ENCODE data around the gene EBF3. TPM values are rescaled to one million over a fixed set of nuclear protein-coding genes. Genes with fewer than 3 reads are reported as not detected.

The EBF3 gene
- total RNA-seq, 3 donors from 2014 or later: 0.23 to 2.8 (median 0.89) TPM

- intact Hi-C loops (cut with DNase I, micrococcal nuclease): no loop called here
Measured at GRCh38 chr10:129932751-129933433, 31.2 kb downstream of the EBF3 start.

GRCh38 chr10:129932182-129932581, 31.9 kb downstream of the EBF3 start:
- peak in 1 of 3 donors; percentile 31 for DNase-seq
- Histone ChIP-seq H3K4me1 (ENCODE audit: low read depth) (no peaks in the 10 kb centered on the region), H3K4me3 (no peak overlapping the region), H3K36me3 (ENCODE audit: low read depth) (no peaks in the 10 kb centered on the region), H3K9me3 (no peaks in the 10 kb centered on the region)
- TF ChIP-seq CTCF (IDR thresholded peaks at IDR 0.05): no peak
- intact Hi-C loops (cut with DNase I, micrococcal nuclease): no loop called here
- no peak for ATAC-seq

More at GRCh38 chr10:129932751-129933433, 31.2 kb downstream of the EBF3 start:
- Histone ChIP-seq H3K36me3 (ENCODE audit: low read depth) (no peaks in the 10 kb centered on the region), H3K4me1 (ENCODE audit: low read depth) (no peaks in the 10 kb centered on the region), H3K4me3 (no peak overlapping the region), H3K9me3 (no peaks in the 10 kb centered on the region)
- ATAC-seq: no peak
- TF ChIP-seq CTCF (IDR thresholded peaks at IDR 0.05): no peak
- peak in 1 of 3 donors; percentile 9 for DNase-seq

GRCh38 chr10:129929343-129930292, 34.5 kb downstream of the EBF3 start:
- no peak overlapping the region for H3K4me3 ChIP-seq
- TF ChIP-seq CTCF (IDR thresholded peaks at IDR 0.05): no peak
- no peaks in the 10 kb centered on the region for H3K9me3 ChIP-seq
- intact Hi-C loops (cut with DNase I, micrococcal nuclease): no loop called here
- H3K36me3 ChIP-seq (ENCODE audit: low read depth): no peaks in the 10 kb centered on the region
- no peak for DNase-seq
- no peak for ATAC-seq
- H3K4me1 ChIP-seq (ENCODE audit: low read depth): no peaks in the 10 kb centered on the region

- intact Hi-C loops (cut with DNase I, micrococcal nuclease): no loop called here
- ATAC-seq (no peak), DNase-seq (no peak)
- H3K9me3 ChIP-seq: no peaks in the 10 kb centered on the region
- H3K36me3 ChIP-seq (ENCODE audit: low read depth): no peaks in the 10 kb centered on the region
- no peak overlapping the region for H3K4me3 ChIP-seq
- no peaks in the 10 kb centered on the region for H3K4me1 ChIP-seq (ENCODE audit: low read depth)
- TF ChIP-seq CTCF (IDR thresholded peaks at IDR 0.05): no peak
Measured at GRCh38 chr10:129927351-129928120, 36.5 kb downstream of the EBF3 start.

Measured in mucosa of descending colon (tissue), 3 donors.